NB4 (cell line): Measurements from ENCODE around the gene BRD4.

Experiments
- DNase-seq: peaks from one replicate; pipeline ENCODE4 v3.0.0; 2010; ENCODE audit warnings: low read depth
- H3K4me3 ChIP-seq: one replicate; pipeline ENCODE4 v1.5.1; 2011; ENCODE audit warnings: mild to moderate bottlenecking, low read depth, low read length, moderate library complexity
- CTCF ChIP-seq: IDR thresholded peaks from one replicate; pipeline ENCODE4 v1.5.1; 2012; ENCODE audit warnings: low read depth, low read length
- MAX ChIP-seq: IDR thresholded peaks from 2 replicates; pipeline ENCODE4 v1.6.1; 2011; ENCODE audit warnings: low read depth, low read length
- MYC ChIP-seq: IDR thresholded peaks from 2 replicates; pipeline ENCODE4 v1.6.1; 2011; ENCODE audit warnings: low read depth, low read length
- POLR2A ChIP-seq: IDR thresholded peaks from 2 replicates; pipeline ENCODE4 v1.6.1; 2011; ENCODE audit warnings: mild to moderate bottlenecking; ENCODE audit not compliant: insufficient read length; ENCODE audit errors: extremely low read depth

Gene BRD4

GRCh38 chr19:15292847-15293582 is 39.3 kb downstream of the BRD4 start:
- DNase-seq, result no peak
- H3K4me3 ChIP-seq, result no peak overlapping the region
- TF ChIP-seq POLR2A, result no peak
- TF ChIP-seq MYC, result no peak
- no peak for TF ChIP-seq CTCF
- TF ChIP-seq MAX, result no peak

GRCh38 chr19:15292140-15292539 is 40.2 kb downstream of the BRD4 start:
- no peak overlapping the region for H3K4me3 ChIP-seq
- no peak for DNase-seq

GRCh38 chr19:15291548-15292021 is 40.8 kb downstream of the BRD4 start:
- TF ChIP-seq MYC (no peak), MAX (no peak)
- no peak for DNase-seq
- H3K4me3 ChIP-seq, result no peak overlapping the region

More at GRCh38 chr19:15292140-15292539, 40.2 kb downstream of the BRD4 start:
- no peak for TF ChIP-seq POLR2A
- TF ChIP-seq MYC, result no peak
- TF ChIP-seq CTCF, result no peak
- no peak for TF ChIP-seq MAX

- TF ChIP-seq MAX (no peak), POLR2A (no peak), MYC (no peak), CTCF (no peak)
- no peak for DNase-seq
- H3K4me3 ChIP-seq, result no peak overlapping the region
Observed at GRCh38 chr19:15291089-15291488, 41.2 kb downstream of the BRD4 start.

- no peak for TF ChIP-seq POLR2A
- TF ChIP-seq CTCF, result no peak
- no peak for TF ChIP-seq MYC
- no peak for TF ChIP-seq MAX
- no peak for DNase-seq
- H3K4me3 ChIP-seq, result no peak overlapping the region
Observed at GRCh38 chr19:15290166-15290565, 42.2 kb downstream of the BRD4 start.

- DNase-seq, result no peak
- H3K4me3 ChIP-seq, result no peak overlapping the region
- TF ChIP-seq CTCF (no peak), POLR2A (no peak), MAX (no peak), MYC (no peak)
Observed at GRCh38 chr19:15289673-15290072, 42.7 kb downstream of the BRD4 start.
